HG03095 (cell line): ENCODE data around the gene TAS2R39.
"Not testable (repeated sequence)": the region's sequence is repeated elsewhere in the genome, so short reads cannot be mapped to it uniquely, and the experiment has no call there.

Experiments
- ATAC-seq: cut with Tn5 transposase; IDR thresholded peaks from one replicate; pipeline ENCODE4 v1.9.1; 2021; ENCODE audit warnings: moderate library complexity; ENCODE audit not compliant: unreplicated experiment

Gene TAS2R39

GRCh38 chr7:143183024-143183423 lies at the start of gene TAS2R39:
Gene TAS2R39 (plus strand): TSS chr7:143183419. CDS start chr7:143183419, 0 bp downstream.
- ATAC-seq = no peak

DNA sequence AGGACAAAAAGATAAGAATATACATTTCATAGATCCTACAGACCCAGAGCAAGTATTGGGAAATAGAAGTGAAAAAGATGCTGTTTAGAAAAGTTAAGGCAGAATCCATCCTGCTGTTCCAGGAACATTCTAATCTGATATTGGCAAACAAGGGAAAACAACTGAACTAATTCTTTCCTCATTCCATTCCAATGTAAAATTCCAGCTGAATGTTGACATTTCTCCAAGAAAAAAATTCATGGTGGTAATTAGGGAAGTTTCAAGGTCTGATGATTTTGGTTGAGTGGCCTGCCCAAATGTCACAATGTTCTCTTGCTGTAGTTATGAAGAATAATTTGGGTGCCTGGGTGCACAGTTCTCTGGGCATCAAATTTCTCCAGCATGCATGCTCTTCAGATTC lies 36.1 kb upstream of the TAS2R39 start:
- ATAC-seq = no peak

DNA sequence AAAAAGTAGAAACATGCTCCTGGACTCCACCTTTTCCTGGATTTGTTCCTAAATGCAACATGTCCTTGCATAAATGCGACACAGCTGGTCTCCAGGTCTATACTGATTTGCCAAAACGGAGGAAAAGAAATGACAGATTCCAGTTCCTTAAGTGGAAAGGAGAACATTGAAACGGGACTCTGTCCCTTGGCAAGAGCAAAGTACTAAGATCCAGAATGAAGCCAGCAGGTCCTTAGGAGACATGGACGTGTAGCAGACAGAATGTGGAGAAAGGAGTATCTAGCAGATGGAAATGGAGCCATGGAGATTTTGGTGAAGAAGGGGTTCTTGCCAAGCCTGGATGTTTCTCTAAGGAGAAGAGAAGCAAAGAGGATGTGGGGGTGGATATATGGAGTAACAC lies 35.2 kb upstream of the TAS2R39 start:
- no peak for ATAC-seq

- no peak for ATAC-seq
Measured at GRCh38 chr7:143148651-143149050, 34.6 kb upstream of the TAS2R39 start.

- ATAC-seq = not testable (repeated sequence)
Measured at GRCh38 chr7:143150696-143151095, 32.5 kb upstream of the TAS2R39 start.

DNA sequence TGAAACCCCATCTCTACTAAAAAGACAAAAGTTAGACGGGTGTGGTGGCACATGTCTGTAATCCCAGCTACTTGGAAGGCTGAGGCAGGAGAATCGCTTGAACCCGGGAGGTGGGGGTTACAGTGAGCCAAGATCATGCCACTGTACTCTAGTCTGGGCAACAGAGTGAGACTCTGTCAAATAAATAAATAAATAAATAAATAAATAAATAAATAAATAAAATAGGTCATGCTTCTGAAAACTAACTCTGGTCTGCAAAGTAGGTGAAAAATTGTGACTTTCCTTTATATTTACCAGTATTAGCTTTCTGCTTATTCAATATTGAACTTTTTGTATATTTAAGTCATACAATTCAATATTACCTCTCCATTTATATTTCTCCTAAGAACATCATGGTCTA lies 24.6 kb upstream of the TAS2R39 start:
- not testable (repeated sequence) for ATAC-seq

DNA sequence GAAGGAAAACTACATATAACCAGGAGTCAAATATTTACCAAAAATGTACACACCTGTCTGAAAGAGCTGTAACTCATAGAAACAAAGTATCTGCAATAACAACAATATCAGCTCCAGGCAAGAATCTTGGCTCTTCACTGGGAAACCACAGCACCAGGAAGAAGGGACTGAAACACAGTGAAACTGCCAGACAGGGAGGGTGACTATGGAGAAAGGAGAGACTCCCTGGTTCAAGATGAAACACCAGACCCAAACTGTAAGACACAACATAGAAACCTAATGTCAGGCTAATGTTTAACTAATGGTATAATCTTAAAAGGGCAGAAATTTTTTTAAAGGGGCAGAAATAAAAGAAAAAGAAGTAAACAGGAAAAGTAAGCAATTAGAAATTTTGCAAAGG lies 11.5 kb upstream of the TAS2R39 start:
- no peak for ATAC-seq

- ATAC-seq = no peak
Measured at GRCh38 chr7:143172354-143172753, 10.9 kb upstream of the TAS2R39 start.

GRCh38 chr7:143176128-143176527 lies 7.1 kb upstream of the TAS2R39 start:
- no peak for ATAC-seq

- ATAC-seq = no peak
Measured at GRCh38 chr7:143177374-143178119, 5.7 kb upstream of the TAS2R39 start.

- ATAC-seq = not testable (repeated sequence)
Measured at GRCh38 chr7:143180771-143181170, 2.4 kb upstream of the TAS2R39 start.

DNA sequence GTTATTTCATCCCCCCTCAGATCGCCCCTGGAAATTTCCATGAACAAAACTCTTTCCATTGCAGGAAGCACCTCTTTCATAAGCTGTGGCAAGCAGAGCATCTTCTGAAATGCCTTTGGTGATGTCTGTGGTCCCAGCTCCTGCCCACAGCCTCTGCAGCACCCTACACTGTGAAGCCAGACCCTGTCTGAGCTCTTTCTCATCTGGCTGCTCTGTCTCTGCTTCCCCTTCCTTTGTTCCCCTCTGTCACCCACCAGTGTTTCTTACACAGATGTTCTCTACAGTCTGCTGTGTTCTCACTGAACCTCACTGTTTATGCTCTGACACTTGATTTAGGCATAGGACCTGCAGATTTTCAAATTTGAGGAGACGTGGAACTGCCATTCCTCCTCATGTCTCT lies 1.9 kb upstream of the TAS2R39 start:
- ATAC-seq = no peak

GRCh38 chr7:143185551-143185950 lies 2.3 kb downstream of the TAS2R39 start:
- no peak for ATAC-seq

- no peak for ATAC-seq
Measured at GRCh38 chr7:143188994-143189393, 5.8 kb downstream of the TAS2R39 start.

- ATAC-seq = no peak
Measured at GRCh38 chr7:143193880-143194279, 10.7 kb downstream of the TAS2R39 start.

DNA sequence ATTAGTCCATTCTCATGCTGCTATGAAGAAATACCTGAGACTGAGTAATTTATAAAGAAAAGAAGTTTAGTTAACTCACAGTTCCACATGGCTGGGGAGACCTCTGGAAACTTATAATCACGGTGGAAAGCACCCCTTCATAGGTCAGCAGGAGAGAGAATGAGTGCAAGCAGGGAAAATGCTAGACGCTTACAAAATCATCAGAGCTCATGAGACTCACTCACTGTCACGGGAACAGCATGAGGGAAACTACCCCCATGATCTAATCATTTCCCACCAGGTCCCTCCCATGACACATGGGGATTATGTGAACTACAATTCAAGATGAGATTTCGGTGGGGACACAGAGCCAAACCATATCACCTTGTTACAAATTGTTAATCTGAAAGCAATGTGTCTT lies 15.8 kb downstream of the TAS2R39 start:
- peak; percentile 50 for ATAC-seq

DNA sequence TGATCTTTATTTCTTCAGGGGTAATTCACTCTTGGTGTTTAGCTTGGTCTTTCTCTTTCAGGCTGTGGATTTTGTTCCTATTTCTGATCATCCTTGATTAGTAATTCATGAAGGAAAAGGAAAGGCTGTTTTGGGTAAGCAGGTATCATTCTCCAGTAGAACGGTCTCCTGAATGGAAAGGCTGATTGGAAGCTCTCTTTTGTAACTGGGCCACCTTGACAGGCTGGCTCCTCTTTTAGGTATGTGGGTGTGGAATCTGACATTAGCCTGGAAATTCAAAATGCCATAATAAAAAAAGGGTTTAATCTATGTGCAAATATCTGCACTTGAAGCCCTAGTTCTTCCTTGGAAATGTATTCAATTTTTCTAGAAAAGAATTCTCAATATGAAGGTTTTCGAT lies 18.9 kb downstream of the TAS2R39 start:
- no peak for ATAC-seq

DNA sequence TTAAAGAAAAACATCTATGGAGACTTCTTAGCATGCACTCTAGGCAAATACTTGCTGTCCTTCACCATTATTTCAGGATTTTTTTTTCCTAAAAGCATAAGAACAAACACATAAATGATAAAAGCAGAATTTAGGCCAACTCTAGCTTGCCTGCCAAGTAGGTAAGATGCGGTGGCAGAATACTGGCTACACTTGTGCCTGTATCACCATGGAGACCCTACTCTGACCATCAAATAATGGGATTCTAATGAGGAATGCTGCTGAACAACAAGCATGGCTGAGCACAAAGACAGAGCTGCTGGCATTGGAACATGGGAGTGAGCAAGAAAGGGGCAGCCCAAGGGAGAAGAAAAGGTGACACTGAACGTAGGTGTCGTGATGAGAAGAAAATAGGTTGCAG lies 20.2 kb downstream of the TAS2R39 start:
- no peak for ATAC-seq

GRCh38 chr7:143205560-143206293 lies 22.5 kb downstream of the TAS2R39 start:
- ATAC-seq = peak; percentile 90

DNA sequence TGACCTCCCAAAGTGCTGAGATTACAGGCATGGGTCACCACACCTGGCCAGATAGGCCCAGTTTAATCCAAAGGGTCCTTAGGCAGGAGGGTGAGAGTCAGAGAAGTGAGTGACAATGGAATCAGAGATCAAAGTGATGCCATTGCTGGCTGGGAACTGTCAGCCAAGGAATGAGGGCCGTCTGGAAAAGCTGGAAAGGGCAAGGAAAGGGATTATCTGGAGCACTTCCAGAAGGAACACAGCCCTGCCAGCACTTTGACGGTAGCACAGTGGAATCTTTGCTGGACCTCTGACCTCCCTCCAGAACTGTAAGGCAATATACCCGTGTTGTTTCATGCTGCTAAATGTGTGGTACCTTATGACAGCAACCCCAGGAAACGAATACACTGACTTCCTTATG lies 27.3 kb downstream of the TAS2R39 start:
- ATAC-seq = no peak

- not testable (repeated sequence) for ATAC-seq
Measured at GRCh38 chr7:143213478-143213877, 30.3 kb downstream of the TAS2R39 start.
